ENCODE results near the gene LILRB1. TPM values are rescaled to one million over a fixed set of nuclear protein-coding genes. Genes with fewer than 3 reads are reported as not detected.
"Not testable (repeated sequence)": the region's sequence is repeated elsewhere in the genome, so short reads cannot be mapped to it uniquely, and the experiment has no call there.

The LILRB1 gene
- not detected in 2 replicates for total RNA-seq

DNA sequence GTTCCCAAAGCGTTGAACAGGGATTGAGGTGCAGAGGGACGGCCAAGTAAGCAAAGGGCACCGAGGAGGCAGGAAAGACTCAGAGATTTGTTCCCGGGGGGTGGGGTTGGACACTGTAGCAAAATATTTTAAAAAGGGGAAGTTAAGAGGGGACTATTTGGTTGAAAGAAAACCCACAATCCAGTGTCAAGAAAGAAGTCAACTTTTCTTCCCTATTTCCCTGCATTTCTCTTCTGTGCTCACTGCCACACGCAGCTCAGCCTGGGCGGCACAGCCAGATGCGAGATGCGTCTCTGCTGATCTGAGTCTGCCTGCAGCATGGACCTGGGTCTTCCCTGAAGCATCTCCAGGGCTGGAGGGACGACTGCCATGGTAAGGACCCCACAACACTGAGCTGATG is at the start of gene LILRB1:
LILRB1 (plus strand) TSS at position 223 of the 400 bp plus-strand sequence. CDS start 590 bp downstream, outside the sequence.
- not testable (repeated sequence) for DNase-seq (ENCODE audit: low read depth in 2 of 2)

DNA sequence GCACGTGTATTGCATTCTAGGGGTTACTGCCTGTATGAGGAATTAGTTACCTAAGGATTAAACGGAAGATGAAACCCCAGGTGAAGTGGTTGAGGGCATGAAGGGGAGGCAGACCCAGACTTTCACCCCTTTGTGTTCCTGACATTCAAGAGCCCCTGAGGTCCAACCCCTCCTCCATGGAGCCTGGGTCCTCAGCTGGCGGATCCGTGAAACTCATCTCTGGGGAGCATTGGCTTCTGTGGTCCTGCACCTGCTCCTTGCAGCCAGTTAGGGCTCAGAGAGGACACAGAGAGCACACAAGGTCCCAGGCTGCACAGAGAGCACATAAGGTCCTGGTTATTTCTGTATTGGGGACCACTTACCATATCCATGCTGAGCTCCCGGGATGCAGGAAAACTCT is 43.9 kb upstream of the LILRB1 start:
- DNase-seq (ENCODE audit: low read depth in 2 of 2) = no peak

DNA sequence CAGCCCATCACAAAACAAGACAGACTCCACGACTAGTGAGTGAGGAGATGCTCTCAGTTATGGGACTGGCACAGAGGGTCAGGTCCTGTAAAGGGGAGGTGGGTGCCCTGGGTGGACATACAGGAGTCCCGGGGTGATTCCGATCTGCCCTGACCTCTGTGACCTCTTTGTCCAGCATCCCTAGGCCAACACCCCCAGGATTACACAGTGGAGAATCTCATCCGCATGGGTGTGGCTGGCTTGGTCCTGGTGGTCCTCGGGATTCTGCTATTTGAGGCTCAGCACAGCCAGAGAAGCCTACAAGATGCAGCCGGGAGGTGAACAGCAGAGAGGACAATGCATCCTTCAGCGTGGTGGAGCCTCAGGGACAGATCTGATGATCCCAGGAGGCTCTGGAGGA is 43.3 kb upstream of the LILRB1 start:
- no peak for DNase-seq (ENCODE audit: low read depth in 2 of 2)

DNA sequence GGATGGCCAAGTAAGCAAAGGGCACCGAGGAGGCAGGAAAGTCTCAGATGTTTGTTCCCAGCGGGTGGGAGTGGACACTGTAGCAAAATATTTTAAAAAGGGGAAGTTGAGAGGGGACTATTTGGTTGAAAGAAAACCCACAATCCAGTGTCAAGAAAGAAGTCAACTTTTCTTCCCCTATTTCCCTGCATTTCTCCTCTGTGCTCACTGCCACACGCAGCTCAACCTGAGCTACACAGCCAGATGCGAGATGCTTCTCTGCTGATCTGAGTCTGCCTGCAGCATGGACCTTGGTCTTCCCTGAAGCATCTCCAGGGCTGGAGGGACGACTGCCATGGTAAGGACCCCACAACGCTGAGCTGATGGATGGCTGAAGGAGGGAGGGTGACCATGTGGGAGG is 36.8 kb upstream of the LILRB1 start, which contains the start of gene LILRA1:
LILRA1 (plus strand) TSS at position 188 of the 400 bp plus-strand sequence. CDS start 613 bp downstream, outside the sequence.
- not testable (repeated sequence) for DNase-seq (ENCODE audit: low read depth in 2 of 2)

DNA sequence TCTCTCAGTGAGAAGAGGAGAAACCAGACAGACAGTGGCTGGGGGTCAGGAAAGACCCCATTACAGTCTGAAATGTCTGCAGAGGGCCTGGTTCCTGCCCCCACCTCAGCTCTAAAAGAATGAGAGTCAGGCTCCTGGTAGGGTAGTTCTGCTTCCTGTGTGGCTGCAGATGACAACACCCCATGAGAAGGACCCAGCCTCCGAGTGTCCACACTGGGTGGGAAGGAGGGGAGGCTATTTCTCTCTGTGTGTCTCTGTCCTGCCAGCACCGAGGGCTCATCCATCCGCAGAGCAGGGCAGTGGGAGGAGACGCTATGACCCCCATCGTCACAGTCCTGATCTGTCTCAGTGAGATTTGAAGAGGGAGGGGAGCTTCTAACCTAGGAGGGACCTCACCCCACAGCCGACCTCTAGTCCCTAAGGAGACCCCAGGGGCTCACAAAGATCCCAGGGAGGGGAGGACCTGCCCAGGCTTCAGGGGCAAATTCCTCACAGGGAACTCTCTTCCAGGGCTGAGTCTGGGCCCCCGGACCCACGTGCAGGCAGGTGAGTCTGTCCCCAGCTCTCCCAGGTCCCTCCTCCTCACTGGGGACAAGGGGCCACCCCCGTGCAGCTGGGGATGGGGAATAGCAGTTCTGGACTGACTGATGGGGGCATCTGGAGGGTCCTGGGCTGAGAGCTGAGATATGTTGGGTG is 36.2 kb upstream of the LILRB1 start:
- DNase-seq (ENCODE audit: low read depth in 2 of 2) = not testable (repeated sequence)

DNA sequence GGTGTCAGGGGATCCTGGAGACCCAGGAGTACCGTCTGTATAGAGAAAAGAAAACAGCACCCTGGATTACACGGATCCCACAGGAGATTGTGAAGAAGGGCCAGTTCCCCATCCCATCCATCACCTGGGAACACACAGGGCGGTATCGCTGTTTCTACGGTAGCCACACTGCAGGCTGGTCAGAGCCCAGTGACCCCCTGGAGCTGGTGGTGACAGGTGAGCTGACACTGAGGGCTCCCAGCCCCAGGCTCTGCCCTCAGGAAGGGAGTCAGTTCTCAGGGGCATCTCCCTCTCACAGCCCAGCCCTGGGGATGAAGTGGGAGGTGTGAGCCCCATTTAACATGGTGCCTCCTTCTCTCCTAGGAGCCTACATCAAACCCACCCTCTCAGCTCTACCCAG is 35.5 kb upstream of the LILRB1 start:
- no peak for DNase-seq (ENCODE audit: low read depth in 2 of 2)

DNA sequence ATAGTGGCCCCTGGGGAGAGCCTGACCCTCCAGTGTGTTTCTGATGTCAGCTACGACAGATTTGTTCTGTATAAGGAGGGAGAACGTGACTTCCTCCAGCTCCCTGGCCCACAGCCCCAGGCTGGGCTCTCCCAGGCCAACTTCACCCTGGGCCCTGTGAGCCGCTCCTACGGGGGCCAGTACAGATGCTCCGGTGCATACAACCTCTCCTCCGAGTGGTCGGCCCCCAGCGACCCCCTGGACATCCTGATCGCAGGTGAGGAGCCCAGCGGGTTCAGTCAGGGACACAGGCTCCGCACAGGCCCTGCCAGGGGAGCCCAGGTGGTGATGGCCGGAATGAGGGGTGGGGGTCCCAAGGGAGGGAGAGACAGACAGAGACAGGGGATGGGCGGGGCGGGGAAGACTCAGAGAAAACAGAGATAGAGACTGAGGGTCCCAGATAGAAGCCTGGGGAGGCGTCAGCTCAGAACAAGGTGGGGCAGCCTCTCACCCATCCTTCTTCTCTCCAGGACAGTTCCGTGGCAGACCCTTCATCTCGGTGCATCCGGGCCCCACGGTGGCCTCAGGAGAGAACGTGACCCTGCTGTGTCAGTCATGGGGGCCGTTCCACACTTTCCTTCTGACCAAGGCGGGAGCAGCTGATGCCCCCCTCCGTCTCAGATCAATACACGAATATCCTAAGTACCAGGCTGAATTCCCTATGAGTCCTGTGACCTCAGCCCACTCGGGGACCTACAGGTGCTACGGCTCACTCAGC is 34.4 kb upstream of the LILRB1 start:
- not testable (repeated sequence) for DNase-seq (ENCODE audit: low read depth in 2 of 2)

DNA sequence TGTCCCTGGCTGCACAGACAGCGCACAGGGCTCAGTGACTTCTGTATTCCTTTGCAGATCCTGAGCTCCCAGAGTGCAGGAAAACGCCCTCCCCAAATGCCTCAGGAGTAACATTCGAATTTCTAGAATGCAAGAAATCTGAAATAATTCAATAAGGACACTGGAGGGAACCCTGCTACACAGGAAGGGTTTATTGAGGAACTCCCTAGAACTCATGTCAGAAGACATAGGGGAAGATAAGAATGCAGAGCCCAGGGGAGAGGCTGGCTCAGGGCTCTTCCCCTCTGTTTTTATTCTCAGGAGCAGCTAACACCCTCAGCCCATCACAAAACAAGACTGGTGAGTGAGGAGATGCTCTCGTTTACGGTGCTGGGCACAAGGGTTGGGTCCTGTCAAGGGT is 30.1 kb upstream of the LILRB1 start:
- DNase-seq (ENCODE audit: low read depth in 2 of 2) = no peak

DNA sequence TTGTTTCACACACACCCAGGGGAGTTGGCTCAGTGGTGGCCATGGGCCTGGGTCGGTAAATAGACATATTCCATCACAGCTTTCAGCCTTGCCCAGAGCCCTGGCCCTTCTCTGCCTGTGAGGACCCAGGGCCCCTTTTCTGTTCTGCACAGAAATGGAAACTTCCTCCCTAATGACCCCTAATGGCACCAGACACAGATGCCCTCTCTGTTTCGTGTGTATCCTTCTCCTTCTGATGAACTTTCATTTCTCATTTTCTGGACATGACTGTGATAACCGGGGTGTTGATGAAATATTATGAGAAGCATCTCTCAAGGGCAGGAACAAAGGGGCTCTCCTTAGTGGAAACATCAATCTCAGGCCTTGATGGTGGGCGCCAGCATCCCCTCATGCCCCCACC is 24.1 kb upstream of the LILRB1 start:
- DNase-seq (ENCODE audit: low read depth in 2 of 2) = no peak

DNA sequence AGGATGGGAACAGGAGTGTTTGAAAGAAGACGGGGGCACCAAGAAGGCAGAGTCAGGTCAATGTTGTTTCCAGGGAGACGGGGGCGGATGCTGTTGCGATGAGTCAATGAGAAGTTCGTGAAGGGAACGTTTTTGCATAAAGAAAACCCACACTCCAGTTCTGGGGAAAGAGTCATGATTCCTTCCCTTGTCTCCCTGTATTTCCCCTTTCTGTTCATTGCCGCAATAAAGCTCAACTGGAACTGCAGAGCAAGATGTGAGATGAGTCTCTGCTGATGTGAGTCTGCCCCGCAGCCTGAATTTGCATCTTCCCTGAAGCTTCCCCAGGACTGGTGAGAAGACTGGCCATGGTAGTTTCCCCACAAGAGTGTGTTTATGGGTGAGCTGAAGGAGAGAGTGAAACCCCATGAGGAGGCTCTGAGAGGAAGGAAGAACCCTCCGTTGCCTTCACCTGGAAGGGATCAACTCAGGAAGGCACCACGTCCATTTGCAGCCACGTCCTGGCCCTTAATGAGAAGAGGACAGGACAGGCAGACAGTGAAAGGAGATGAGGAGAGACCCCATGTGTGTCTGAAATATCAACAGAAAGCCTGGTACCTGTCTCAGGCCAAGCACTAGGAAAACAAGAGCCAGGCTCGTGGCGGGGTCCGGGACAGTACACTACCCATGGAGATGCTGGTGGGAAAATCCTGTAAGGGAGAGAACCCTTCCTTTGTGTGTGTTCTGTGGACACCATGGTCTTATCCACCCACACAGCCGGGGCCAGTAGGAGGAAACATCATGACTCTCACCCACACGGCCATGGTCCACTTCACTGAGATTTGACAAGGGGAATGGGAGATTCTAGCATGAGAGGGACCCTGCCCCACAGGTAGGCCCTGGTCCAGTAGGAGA is 23.1 kb upstream of the LILRB1 start:
- DNase-seq (ENCODE audit: low read depth in 2 of 2) = no peak

DNA sequence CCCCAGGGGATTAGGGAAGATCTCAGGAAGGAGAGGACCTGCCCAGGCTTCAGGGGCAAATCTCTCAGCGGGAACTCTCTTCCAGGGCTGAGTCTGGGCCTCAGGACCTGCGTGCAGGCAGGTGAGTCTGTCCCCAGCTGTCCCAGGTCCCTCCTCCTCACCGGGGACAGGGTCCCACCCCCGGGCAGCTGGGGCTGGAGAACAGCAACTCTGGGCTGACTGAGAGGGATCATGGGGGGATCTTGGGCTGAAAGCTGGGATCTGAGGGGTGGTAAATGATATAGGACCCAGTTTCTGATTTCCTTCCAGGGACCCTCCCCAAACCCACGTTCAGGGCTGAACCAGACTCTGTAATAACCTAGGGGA is 22.5 kb upstream of the LILRB1 start:
- no peak for DNase-seq (ENCODE audit: low read depth in 2 of 2)

DNA sequence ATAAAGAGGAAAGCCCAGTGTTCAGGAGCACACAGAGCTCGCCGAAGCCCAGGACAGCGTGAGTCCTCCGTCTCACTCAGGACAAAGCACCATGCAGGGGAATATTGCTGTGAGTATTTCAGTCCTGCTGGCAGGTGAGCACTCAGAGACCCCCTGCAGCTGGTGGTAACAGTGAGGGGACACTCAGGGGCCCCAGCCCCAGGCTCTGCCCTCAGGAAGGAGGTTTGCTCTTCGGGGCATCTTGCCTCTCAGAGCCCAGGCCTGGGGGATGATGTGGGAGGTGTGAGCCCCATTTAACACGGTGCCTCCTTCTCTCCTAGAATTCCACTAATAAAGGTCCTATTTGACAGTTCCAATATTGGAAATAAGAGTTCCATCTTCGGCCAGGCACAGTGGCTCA is 22.1 kb upstream of the LILRB1 start:
- no peak for DNase-seq (ENCODE audit: low read depth in 2 of 2)

DNA sequence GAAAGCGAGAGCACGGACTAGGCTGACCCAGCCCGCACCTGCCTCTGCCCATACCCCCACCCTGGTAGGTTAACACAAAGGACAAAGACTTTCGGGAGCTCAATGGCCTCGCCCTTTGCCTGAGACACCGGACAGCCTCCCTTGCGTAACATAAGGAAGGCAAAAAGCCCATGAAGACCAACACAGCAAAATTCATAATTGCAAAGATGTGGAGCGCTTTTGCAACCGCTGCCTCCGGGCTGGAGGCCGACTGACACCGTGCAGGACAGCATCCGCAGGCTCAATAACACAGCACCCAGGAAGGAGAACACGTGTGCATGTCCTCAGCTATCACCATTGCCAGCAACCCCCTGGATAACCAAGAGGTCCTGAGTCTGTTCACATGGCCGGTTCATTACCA is 21.5 kb upstream of the LILRB1 start:
- no peak for DNase-seq (ENCODE audit: low read depth in 2 of 2)

DNA sequence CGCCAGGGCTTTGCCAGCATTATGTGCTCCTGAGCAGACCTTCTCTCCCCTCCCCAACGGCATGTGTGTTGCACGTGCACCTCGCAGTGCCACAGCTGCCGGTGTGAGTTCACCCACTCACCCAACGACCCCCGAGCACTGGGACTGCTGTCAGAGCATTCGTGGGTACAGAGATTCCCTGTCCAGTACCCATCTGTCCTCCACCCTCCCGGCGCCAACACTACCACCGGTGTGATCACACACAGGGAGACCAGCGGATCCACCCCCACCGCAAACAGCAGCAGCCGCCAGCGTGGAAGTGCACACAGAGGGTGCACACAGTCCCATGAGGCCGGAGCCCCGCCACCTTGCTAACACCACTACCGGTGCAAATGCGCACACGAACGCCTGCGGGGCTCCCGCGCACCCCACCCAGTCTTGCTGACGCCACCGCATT is 20.9 kb upstream of the LILRB1 start:
- no peak for DNase-seq (ENCODE audit: low read depth in 2 of 2)

DNA sequence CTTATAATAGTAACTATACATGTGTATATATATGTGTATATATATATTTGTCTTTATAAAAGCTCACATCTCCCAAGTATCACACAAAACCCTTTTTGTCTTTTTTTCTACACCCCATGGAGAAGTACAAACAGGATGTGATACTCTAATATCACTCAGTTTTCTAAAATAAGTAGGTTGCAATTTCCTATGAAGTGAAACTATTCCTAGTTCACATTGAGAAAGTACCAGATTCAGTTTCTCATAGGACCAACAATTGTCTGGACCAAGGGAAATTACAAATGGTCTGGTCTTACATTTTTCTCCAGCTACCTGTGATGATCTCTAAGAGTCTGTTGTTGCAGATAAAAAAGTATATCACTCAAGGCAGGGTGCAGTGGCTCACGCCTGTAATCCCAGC is 17.9 kb upstream of the LILRB1 start:
- no peak for DNase-seq (ENCODE audit: low read depth in 2 of 2)

DNA sequence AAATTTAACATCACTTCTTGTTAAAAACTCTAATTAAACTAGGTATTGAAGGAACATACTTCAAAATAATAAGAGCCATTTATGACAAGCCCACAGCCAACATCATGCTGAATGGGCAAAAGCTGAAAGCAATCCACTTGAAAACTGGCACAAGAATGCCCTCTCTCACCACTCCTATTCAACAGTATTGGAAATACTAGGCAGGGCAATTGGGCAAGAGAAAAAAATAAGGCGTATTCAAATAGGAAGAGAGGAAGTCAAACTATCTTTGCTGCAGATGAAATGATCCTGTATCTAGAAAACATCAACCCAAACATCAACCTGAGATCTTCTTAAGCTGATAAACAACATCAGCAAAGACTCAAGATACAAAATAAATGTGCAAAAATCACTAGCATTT is 15.6 kb upstream of the LILRB1 start:
- DNase-seq (ENCODE audit: low read depth in 2 of 2) = no peak

DNA sequence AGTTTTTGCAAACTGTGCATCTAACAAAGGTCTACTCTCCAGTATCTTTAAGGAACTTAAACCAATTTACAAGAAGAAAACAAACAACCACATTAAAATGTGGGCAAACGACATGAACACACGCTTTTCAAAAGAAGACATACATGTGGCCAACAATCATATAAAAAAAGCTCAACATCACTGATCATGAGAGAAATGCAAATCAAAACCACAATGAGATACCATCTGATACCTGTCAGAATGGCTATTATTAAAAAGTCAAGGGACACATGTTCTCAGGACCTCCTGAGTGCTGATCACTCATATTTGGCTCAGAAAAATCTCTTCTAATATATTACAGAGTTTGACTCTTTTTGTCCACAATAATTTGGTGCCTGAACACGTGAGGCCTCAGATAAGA is 14.2 kb upstream of the LILRB1 start:
- no peak for DNase-seq (ENCODE audit: low read depth in 2 of 2)

DNA sequence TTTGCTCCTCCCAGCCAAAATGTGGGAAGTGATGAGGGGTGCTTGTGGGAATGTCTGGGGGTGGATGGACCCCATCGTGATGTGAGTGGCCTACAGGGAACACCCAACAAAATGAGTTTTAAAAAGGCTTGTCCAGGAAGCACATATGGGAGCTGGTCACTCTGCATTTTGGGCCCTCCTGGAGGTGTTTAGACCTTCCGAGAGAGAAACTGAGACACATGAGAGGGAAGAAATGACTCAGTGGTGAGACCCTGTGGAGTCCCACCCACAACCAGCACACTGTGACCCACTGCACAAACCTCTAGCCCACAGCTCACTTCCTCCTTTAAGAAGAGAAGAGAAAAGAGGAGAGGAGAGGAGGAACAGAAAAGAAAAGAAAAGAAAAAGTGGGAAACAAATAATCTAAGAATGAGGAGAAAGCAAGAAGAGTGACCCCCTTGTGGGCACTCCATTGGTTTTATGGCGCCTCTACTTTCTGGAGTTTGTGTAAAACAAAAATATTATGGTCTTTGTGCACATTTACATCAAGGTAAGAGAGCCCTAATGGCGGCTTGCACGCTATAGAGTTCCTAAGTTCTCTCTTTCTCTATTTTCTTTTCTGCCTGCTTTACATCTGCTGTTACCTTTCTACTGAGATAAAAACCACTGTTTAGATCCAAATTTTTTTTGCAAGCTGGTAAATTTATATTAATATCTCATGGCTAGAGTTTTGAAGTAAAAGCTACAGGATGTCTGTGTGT is 13.3 kb upstream of the LILRB1 start:
- DNase-seq (ENCODE audit: low read depth in 2 of 2) = no peak

DNA sequence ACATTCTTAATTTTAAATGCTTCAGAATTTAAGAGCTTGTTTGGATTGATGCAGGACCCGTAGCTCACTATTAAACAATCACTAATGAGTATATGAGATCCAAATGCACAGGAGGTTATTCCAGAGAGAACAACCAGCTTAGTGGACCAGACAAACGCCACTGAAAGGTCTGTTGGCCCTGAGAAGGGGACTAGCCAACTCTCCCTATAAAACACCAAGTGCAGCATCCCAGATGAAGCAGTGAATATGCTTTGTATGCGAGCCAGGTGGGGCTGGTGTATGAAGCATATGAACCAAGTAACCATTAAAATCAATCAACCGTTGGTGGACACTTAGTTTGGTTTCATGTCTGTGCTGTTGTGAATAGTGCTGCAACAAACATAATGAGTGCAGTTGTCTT is 9.8 kb upstream of the LILRB1 start:
- DNase-seq (ENCODE audit: low read depth in 2 of 2) = no peak

DNA sequence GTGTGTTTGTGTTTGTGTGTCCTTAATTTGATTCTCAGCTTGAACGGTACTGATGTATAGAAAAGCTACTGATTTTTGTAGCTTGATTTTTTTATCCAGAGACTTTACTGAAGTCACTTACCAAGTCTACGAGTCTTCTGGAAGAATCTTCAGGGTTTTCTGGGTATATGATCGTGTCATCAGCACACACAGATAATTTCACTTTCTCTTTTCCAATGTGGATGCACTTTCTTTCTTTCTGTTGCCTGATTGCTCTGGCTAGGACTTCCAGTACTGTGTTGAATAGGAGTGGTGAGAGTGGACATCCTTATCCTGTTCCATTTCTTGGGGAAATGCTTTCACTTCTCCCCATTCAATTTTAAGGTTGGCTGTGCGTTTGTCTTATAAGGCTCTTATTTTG is 7.9 kb upstream of the LILRB1 start:
- no peak for DNase-seq (ENCODE audit: low read depth in 2 of 2)

DNA sequence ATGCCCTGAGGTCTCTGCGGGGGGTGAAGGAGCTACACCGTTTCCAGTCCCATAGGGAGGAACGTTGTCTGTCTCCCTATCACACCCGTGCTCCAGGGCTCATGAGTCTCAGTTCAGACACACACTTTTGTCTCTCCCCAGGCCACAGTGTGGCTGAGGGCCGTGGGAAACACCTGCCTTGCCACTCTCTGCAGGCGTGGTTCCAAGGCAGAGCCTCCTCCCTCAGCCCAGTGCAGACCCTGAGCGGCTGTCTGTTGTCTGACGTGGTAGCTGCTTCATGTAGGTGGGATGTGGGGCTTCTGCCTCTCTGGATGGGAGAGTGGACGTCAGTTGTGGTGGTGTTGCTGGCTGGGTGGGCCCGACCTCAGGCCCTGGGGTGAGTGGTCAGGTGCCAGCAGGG is 6.0 kb upstream of the LILRB1 start:
- not testable (repeated sequence) for DNase-seq (ENCODE audit: low read depth in 2 of 2)
